IMR-90 (cell line): ENCODE data around the gene SS18L1. TPM values are rescaled to one million over a fixed set of nuclear protein-coding genes. Genes with fewer than 3 reads are reported as not detected.

ENCODE experiments used
- ATAC-seq: fragments of 200-7000 bp; cut with Tn5 transposase; 2 replicates; pipeline ENCODE4 v1.9.1; 2020; ENCODE audit warnings: low read depth, mild to moderate bottlenecking, moderate library complexity
- BruUV-seq: library from RNA; stranded (reverse); fragments of 400-500 nt; replicated peaks from 2 replicates; lab custom pipeline; 2021; lab: Mats Ljungman, UMichigan
- CTCF ChIA-PET: fragments of 300-600 bp; formaldehyde crosslinking; extraction: SDS; loops from one replicate; lab custom pipeline; 2021; ENCODE audit warnings: antibody characterized with exemption; lab: Yijun Ruan, JAX
- POLR2A ChIA-PET: fragments of 300-600 bp; sonication (Branson Sonifier 250); formaldehyde crosslinking; loops from one replicate; lab custom pipeline; 2022; ENCODE audit warnings: antibody characterized with exemption; ENCODE audit not compliant: unreplicated experiment; lab: Charles Lee
- DNase-seq: peaks from one replicate; pipeline ENCODE4 v3.0.0; 2013
- H2AFZ ChIP-seq: replicated peaks from 2 replicates; pipeline ENCODE3; 2013; ENCODE audit warnings: low read length, mild to moderate bottlenecking; ENCODE audit not compliant: poor library complexity
- H2AK5ac ChIP-seq: 2 replicates; pipeline ENCODE4 v1.6.1; 2013; ENCODE audit warnings: low read depth, low read length, inconsistent platforms
- H2AK9ac ChIP-seq: replicated peaks from 2 replicates; pipeline ENCODE3; 2013; ENCODE audit warnings: mild to moderate bottlenecking, low read depth, low read length, moderate library complexity; ENCODE audit not compliant: poor library complexity
- H2BK120ac ChIP-seq: 2 replicates; pipeline ENCODE4 v1.6.1; 2013; ENCODE audit warnings: low read depth, low read length, inconsistent platforms
- H2BK15ac ChIP-seq: 3 replicates; pipeline ENCODE4 v1.6.1; 2013; ENCODE audit warnings: low read depth, low read length, inconsistent platforms
- H2BK20ac ChIP-seq: 2 replicates; pipeline ENCODE4 v1.6.1; 2013; ENCODE audit warnings: low read depth, mild to moderate bottlenecking, inconsistent platforms, low read length, moderate library complexity
- H2BK5ac ChIP-seq: 2 replicates; pipeline ENCODE4 v1.6.1; 2013; ENCODE audit warnings: mild to moderate bottlenecking, low read depth, low read length, inconsistent platforms; ENCODE audit not compliant: poor library complexity, severe bottlenecking
- H3K14ac ChIP-seq: replicated peaks from 2 replicates; pipeline ENCODE4 v1.6.1; 2013; ENCODE audit warnings: low read depth, low read length, inconsistent platforms
- H3K18ac ChIP-seq: 2 replicates; pipeline ENCODE4 v1.6.1; 2013; ENCODE audit warnings: low read depth, low read length, control low read depth
- H3K23ac ChIP-seq: 2 replicates; pipeline ENCODE4 v1.6.1; 2013; ENCODE audit warnings: low read depth, low read length, inconsistent platforms
- H3K27ac ChIP-seq: 2 replicates; pipeline ENCODE4 v1.5.1; 2013; ENCODE audit warnings: mild to moderate bottlenecking, control low read depth, low read length; ENCODE audit not compliant: insufficient read depth
- H3K27me3 ChIP-seq: 2 replicates; pipeline ENCODE4 v1.6.1; 2013; ENCODE audit warnings: low read length; ENCODE audit not compliant: control insufficient read depth, insufficient read depth
- H3K36me3 ChIP-seq: 2 replicates; pipeline ENCODE4 v1.6.1; 2013; ENCODE audit warnings: low read length, mixed read lengths; ENCODE audit not compliant: control insufficient read depth, insufficient read depth
- H3K4ac ChIP-seq: 2 replicates; pipeline ENCODE4 v1.6.1; 2013; ENCODE audit warnings: low read depth, low read length, inconsistent platforms
- H3K4me1 ChIP-seq: 2 replicates; pipeline ENCODE4 v1.6.1; 2013; ENCODE audit warnings: low read length, mixed read lengths; ENCODE audit not compliant: control insufficient read depth, insufficient read depth
- H3K4me2 ChIP-seq: 2 replicates; pipeline ENCODE4 v1.6.1; 2013; ENCODE audit warnings: low read depth, mild to moderate bottlenecking, control low read depth, low read length, moderate library complexity
- H3K4me3 ChIP-seq: 2 replicates; pipeline ENCODE4 v1.5.1; 2013; ENCODE audit warnings: low read depth, mild to moderate bottlenecking, control low read depth, low read length, moderate library complexity; ENCODE audit not compliant: insufficient read depth
- H3K56ac ChIP-seq: 2 replicates; pipeline ENCODE4 v1.6.1; 2013; ENCODE audit warnings: low read length, inconsistent platforms; ENCODE audit not compliant: insufficient read depth; ENCODE audit errors: extremely low read depth
- H3K79me1 ChIP-seq, 2 experiments: 2 replicates each; pipeline ENCODE4 v1.6.1; 2013; ENCODE audit warnings: low read length in 2 of 2, inconsistent platforms in 1 of 2, low read depth in 1 of 2
- H3K9ac ChIP-seq: 2 replicates; pipeline ENCODE4 v1.6.1; 2013; ENCODE audit warnings: low read depth, low read length, control low read depth
- H3K9me1 ChIP-seq: 2 replicates; pipeline ENCODE4 v1.6.1; 2013; ENCODE audit warnings: low read length, inconsistent platforms; ENCODE audit not compliant: insufficient read depth
- H3K9me3 ChIP-seq: 2 replicates; pipeline ENCODE4 v1.6.1; 2013; ENCODE audit warnings: low read length; ENCODE audit not compliant: control insufficient read depth, insufficient read depth
- H4K20me1 ChIP-seq: 2 replicates; pipeline ENCODE4 v1.6.1; 2013; ENCODE audit warnings: low read length, inconsistent platforms; ENCODE audit not compliant: insufficient read depth
- H4K5ac ChIP-seq: 2 replicates; pipeline ENCODE4 v1.6.1; 2013; ENCODE audit warnings: mild to moderate bottlenecking, low read depth, low read length, control low read depth
- H4K8ac ChIP-seq, 2 experiments: 2 replicates each; pipeline ENCODE4 v1.6.1; 2013; ENCODE audit warnings: low read depth in 2 of 2, low read length in 2 of 2, control low read depth in 1 of 2, inconsistent platforms in 1 of 2
- H4K91ac ChIP-seq: 2 replicates; pipeline ENCODE4 v1.6.1; 2013; ENCODE audit warnings: low read depth, low read length, inconsistent platforms; ENCODE audit not compliant: insufficient read depth
- BHLHE40 ChIP-seq: fragments of 150-350 bp; IDR thresholded peaks from 2 replicates; pipeline ENCODE4 v1.6.1; 2016; ENCODE audit warnings: mild to moderate bottlenecking, low read depth, low read length
- CEBPB ChIP-seq: IDR thresholded peaks from 2 replicates; pipeline ENCODE4 v1.6.1; 2012; ENCODE audit warnings: low read depth, low read length, improper control_type of control experiment
- CHD1 ChIP-seq: IDR thresholded peaks from 2 replicates; pipeline ENCODE4 v1.6.1; 2012; ENCODE audit warnings: low read depth, low read length, improper control_type of control experiment
- FOS ChIP-seq: fragments of 150-350 bp; IDR thresholded peaks from 2 replicates; pipeline ENCODE4 v1.6.1; 2016; ENCODE audit warnings: low read depth, low read length
- MAFK ChIP-seq: IDR thresholded peaks from 2 replicates; pipeline ENCODE4 v1.6.1; 2012; ENCODE audit warnings: low read depth, low read length, improper control_type of control experiment
- MAZ ChIP-seq: IDR thresholded peaks from 2 replicates; pipeline ENCODE4 v1.6.1; 2012; ENCODE audit warnings: low read depth, mild to moderate bottlenecking, low read length, improper control_type of control experiment, moderate library complexity, borderline replicate concordance
- MXI1 ChIP-seq: IDR thresholded peaks from 2 replicates; pipeline ENCODE4 v1.6.1; 2012; ENCODE audit warnings: low read depth, mild to moderate bottlenecking, low read length, moderate library complexity, borderline replicate concordance
- NFE2L2 ChIP-seq: fragments of 150-350 bp; IDR thresholded peaks from 2 replicates; pipeline ENCODE4 v1.6.1; 2016; ENCODE audit warnings: low read depth, mild to moderate bottlenecking, low read length
- POLR2A ChIP-seq: IDR thresholded peaks from 2 replicates; pipeline ENCODE4 v1.6.1; 2012; ENCODE audit warnings: mild to moderate bottlenecking, low read depth, low read length
- RAD21 ChIP-seq: IDR thresholded peaks from 2 replicates; pipeline ENCODE4 v1.6.1; 2012; ENCODE audit warnings: low read length, improper control_type of control experiment
- RCOR1 ChIP-seq: IDR thresholded peaks from 2 replicates; pipeline ENCODE4 v1.6.1; 2012; ENCODE audit warnings: mild to moderate bottlenecking, low read length, improper control_type of control experiment; ENCODE audit not compliant: insufficient replicate concordance
- RFX5 ChIP-seq: IDR thresholded peaks from 2 replicates; pipeline ENCODE4 v1.8.0; 2012; ENCODE audit warnings: low read depth, mild to moderate bottlenecking, low read length, moderate library complexity
- SMC3 ChIP-seq: fragments of 150-350 bp; IDR thresholded peaks from 2 replicates; pipeline ENCODE4 v1.6.1; 2016; ENCODE audit warnings: low read depth, mild to moderate bottlenecking, antibody characterized with exemption, low read length, moderate library complexity
- WGBS, 2 experiments: methylation state at CpG; one replicate each; pipeline versions ENCODE4 v1.1.5 to v1.1.7; 2013; ENCODE audit warnings: missing lambda C conversion rate in 2 of 2; ENCODE audit not compliant: insufficient read length in 1 of 2; ENCODE audit errors: extremely low coverage in 2 of 2; 5-methylcytosine and 5-hydroxymethylcytosine counted together
- dilution Hi-C: fragments of 300-500 bp; cut with HindIII; formaldehyde crosslinking; loops from one replicate; pipeline ENCODE4 v1.14.3; 2018; ENCODE audit warnings: low sequenced_read_pairs; ENCODE audit not compliant: unreplicated experiment
- in situ Hi-C: fragments of 300-500 bp; cut with MboI; formaldehyde crosslinking; loops from 3 replicates; pipeline ENCODE4 v1.14.3; 2019; ENCODE audit warnings: low sequenced_read_pairs, inconsistent platforms, mixed read lengths
- intact Hi-C: fragments of 100-400 bp; cut with micrococcal nuclease; formaldehyde crosslinking; loops from 2 replicates; pipeline ENCODE4 v1.10.0; 2022
- polyA plus RNA-seq, 3 experiments: library from polyadenylated mRNA; depleted of rRNA; stranded (reverse); fragments of >200 nt; gene quantifications; 2 replicates each; pipeline ENCODE4 v1.2.3, GENCODE V29; 2012; ENCODE audit warnings: low replicate concordance in 1 of 3
- total RNA-seq: library from RNA; depleted of rRNA; stranded (reverse); fragments of >200 nt; gene quantifications from 2 replicates; pipeline ENCODE4 v1.2.3, GENCODE V29; 2012
- TF ChIP-seq, protein P1 (sequence below): fragments of 150-350 bp; IDR thresholded peaks from 2 replicates; pipeline ENCODE4 v1.6.1; 2017; ENCODE audit warnings: mild to moderate bottlenecking, antibody characterized with exemption, low read length, low read depth
- TF ChIP-seq, protein P2 (sequence below): fragments of 150-350 bp; IDR thresholded peaks from 2 replicates; pipeline ENCODE4 v1.6.1; 2016; ENCODE audit warnings: low read depth, mild to moderate bottlenecking, low read length, moderate library complexity, borderline replicate concordance
- TF ChIP-seq, protein P3 (sequence below): conservative IDR thresholded peaks from 2 replicates; pipeline ENCODE4 v1.5.1; 2012; ENCODE audit warnings: mild to moderate bottlenecking, low read depth, low read length, improper control_type of control experiment

SS18L1 gene
- total and polyA plus RNA-seq, 2 of the 4 experiments (the other 2 are of a cell fraction), result 8.1 to 12.2 TPM

DNA sequence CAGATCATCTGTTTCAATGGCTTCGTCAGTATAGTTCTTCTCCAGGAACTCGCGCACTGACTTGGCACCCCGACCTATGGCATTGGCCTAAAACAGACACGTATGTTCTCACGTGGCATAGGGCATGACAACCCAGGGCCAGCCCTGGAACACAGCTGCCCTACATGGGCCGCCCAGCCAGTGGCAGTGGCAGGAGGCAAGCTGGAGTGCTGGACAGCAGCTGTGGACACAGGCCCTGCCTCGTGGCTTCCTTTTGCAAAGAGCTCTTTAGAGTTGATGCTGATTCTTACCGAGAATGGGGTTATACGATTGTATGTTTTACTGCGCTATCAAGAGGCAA, 5.4 kb upstream of the SS18L1 start:
- no peak overlapping the region for H3K9ac ChIP-seq
- no TSS peak for BruUV-seq
- CTCF ChIA-PET, result no interaction called here

More for the DNA sequence above, 5.4 kb upstream of the SS18L1 start:
- dilution Hi-C loops, result no loop called here
- no peak overlapping the region for H2BK5ac ChIP-seq
- H2BK15ac ChIP-seq, result no peak overlapping the region
- H4K91ac ChIP-seq, result no peak overlapping the region
- no peaks in the 10 kb centered on the region for H3K27me3 ChIP-seq
- no peak overlapping the region for H2BK20ac ChIP-seq
- H4K5ac ChIP-seq, result no peak overlapping the region
- H3K56ac ChIP-seq, result no peak overlapping the region
- no peak overlapping the region for H2AK9ac ChIP-seq
- no peak overlapping the region for H3K4ac ChIP-seq
- H4K8ac ChIP-seq, result no peak overlapping the region
- H3K36me3 ChIP-seq, result peaks cover 59% of the 10 kb centered on the region
- H3K14ac ChIP-seq, result no peak overlapping the region
- H2AFZ ChIP-seq, result no peak overlapping the region
- no peak overlapping the region for H3K18ac ChIP-seq
- H3K4me3 ChIP-seq, result no peak overlapping the region
- ATAC-seq, result no peak
- no peak overlapping the region for H3K23ac ChIP-seq
- in situ Hi-C loops, result no loop called here
- H3K9me1 ChIP-seq, result peaks cover 8% of the 10 kb centered on the region; the same call in 1 of the 2 replicates
- POLR2A ChIA-PET, result no interaction called here
- no peak overlapping the region for H3K27ac ChIP-seq
- peaks cover 12% of the 10 kb centered on the region for H3K4me1 ChIP-seq
- no peaks in the 10 kb centered on the region for H3K9me3 ChIP-seq
- 89% methylated on average over 4 of the region's 11 CpGs; no CpG with 5 or more reads in 1 of the 2 experiments for WGBS, 2 experiments
- DNase-seq, result no peak
- no peak overlapping the region for H3K4me2 ChIP-seq
- no peak overlapping the region for H2AK5ac ChIP-seq
- peaks cover 13 to 80% of the 10 kb centered on the region in 2 experiments for H3K79me1 ChIP-seq
- peaks cover 97% of the 10 kb centered on the region for H4K20me1 ChIP-seq
- H2BK120ac ChIP-seq, result no peak overlapping the region
- intact Hi-C loops, result no loop called here
- TF ChIP-seq, protein P1, sequence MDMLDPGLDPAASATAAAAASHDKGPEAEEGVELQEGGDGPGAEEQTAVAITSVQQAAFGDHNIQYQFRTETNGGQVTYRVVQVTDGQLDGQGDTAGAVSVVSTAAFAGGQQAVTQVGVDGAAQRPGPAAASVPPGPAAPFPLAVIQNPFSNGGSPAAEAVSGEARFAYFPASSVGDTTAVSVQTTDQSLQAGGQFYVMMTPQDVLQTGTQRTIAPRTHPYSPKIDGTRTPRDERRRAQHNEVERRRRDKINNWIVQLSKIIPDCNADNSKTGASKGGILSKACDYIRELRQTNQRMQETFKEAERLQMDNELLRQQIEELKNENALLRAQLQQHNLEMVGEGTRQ, result no peak
- TF ChIP-seq, protein P2, sequence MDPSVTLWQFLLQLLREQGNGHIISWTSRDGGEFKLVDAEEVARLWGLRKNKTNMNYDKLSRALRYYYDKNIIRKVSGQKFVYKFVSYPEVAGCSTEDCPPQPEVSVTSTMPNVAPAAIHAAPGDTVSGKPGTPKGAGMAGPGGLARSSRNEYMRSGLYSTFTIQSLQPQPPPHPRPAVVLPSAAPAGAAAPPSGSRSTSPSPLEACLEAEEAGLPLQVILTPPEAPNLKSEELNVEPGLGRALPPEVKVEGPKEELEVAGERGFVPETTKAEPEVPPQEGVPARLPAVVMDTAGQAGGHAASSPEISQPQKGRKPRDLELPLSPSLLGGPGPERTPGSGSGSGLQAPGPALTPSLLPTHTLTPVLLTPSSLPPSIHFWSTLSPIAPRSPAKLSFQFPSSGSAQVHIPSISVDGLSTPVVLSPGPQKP, result no peak
- TF ChIP-seq MAFK (no peak), MAZ (no peak), RAD21 (no peak), MXI1 (no peak), NFE2L2 (no peak), RFX5 (no peak), BHLHE40 (no peak), SMC3 (no peak), CEBPB (no peak), CHD1 (no peak), FOS (no peak), POLR2A (no peak), RCOR1 (no peak)
- TF ChIP-seq, protein P3, sequence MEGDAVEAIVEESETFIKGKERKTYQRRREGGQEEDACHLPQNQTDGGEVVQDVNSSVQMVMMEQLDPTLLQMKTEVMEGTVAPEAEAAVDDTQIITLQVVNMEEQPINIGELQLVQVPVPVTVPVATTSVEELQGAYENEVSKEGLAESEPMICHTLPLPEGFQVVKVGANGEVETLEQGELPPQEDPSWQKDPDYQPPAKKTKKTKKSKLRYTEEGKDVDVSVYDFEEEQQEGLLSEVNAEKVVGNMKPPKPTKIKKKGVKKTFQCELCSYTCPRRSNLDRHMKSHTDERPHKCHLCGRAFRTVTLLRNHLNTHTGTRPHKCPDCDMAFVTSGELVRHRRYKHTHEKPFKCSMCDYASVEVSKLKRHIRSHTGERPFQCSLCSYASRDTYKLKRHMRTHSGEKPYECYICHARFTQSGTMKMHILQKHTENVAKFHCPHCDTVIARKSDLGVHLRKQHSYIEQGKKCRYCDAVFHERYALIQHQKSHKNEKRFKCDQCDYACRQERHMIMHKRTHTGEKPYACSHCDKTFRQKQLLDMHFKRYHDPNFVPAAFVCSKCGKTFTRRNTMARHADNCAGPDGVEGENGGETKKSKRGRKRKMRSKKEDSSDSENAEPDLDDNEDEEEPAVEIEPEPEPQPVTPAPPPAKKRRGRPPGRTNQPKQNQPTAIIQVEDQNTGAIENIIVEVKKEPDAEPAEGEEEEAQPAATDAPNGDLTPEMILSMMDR, result no peak
